Karpas-422 (cell line): ENCODE results near the gene OPCML. TPM values are rescaled to one million over a fixed set of nuclear protein-coding genes. Genes with fewer than 3 reads are reported as not detected.

Experiments used
- DNase-seq: peaks from one replicate; pipeline ENCODE4 v3.0.0-alpha.2; 2015
- H2AFZ ChIP-seq: fragments of 200-600 bp; sonication (generic); 2 replicates; pipeline ENCODE4 v1.6.1; 2014; ENCODE audit warnings: antibody characterized with exemption, low read length, mixed read lengths
- H3K27ac ChIP-seq: fragments of 200-600 bp; sonication (generic); 2 replicates; pipeline ENCODE4 v1.5.1; 2014; ENCODE audit warnings: mild to moderate bottlenecking, low read length, moderate library complexity
- H3K27me3 ChIP-seq: fragments of 200-600 bp; sonication (generic); 2 replicates; pipeline ENCODE4 v1.6.1; 2014; ENCODE audit warnings: low read length, mixed read lengths
- H3K36me3 ChIP-seq: fragments of 200-600 bp; sonication (generic); 2 replicates; pipeline ENCODE4 v1.6.1; 2014; ENCODE audit warnings: low read length, mixed read lengths; ENCODE audit not compliant: insufficient read depth
- H3K4me1 ChIP-seq: fragments of 200-600 bp; sonication (generic); 2 replicates; pipeline ENCODE4 v1.6.1; 2014; ENCODE audit warnings: mild to moderate bottlenecking, low read length, mixed read lengths
- H3K4me2 ChIP-seq: fragments of 200-600 bp; sonication (generic); 2 replicates; pipeline ENCODE4 v1.6.1; 2014; ENCODE audit warnings: low read length, low read depth, mild to moderate bottlenecking; ENCODE audit not compliant: poor library complexity, severe bottlenecking
- H3K4me3 ChIP-seq: fragments of 200-600 bp; sonication (generic); 2 replicates; pipeline ENCODE4 v1.5.1; 2014; ENCODE audit warnings: mild to moderate bottlenecking, antibody characterized with exemption, low read length, mixed read lengths
- H3K79me2 ChIP-seq: fragments of 200-600 bp; sonication (generic); 2 replicates; pipeline ENCODE4 v1.6.1; 2014; ENCODE audit warnings: mild to moderate bottlenecking, low read length, mixed read lengths
- H3K9ac ChIP-seq: fragments of 200-600 bp; sonication (generic); 2 replicates; pipeline ENCODE4 v1.6.0; 2014; ENCODE audit warnings: low read length
- H3K9me2 ChIP-seq: fragments of 200-600 bp; sonication (generic), shearing (Covaris generic); replicated peaks from 2 replicates; pipeline ENCODE4 v1.6.0; 2014; ENCODE audit warnings: mild to moderate bottlenecking, low read length, moderate library complexity; ENCODE audit not compliant: insufficient read depth
- H3K9me3 ChIP-seq: fragments of 300-700, 200-600 bp; sonication (generic); 2 replicates; pipeline ENCODE4 v1.6.1; 2014; ENCODE audit warnings: low read length, mixed read lengths
- H4K20me1 ChIP-seq: fragments of 200-600 bp; sonication (generic); 2 replicates; pipeline ENCODE4 v1.6.1; 2014; ENCODE audit warnings: mild to moderate bottlenecking, antibody characterized with exemption, low read length, low read depth; ENCODE audit not compliant: insufficient read depth
- total RNA-seq: library from RNA; depleted of rRNA; stranded (reverse); fragments of >200 nt; shearing (Covaris generic); gene quantifications from 2 replicates; pipeline ENCODE4 v1.2.3, GENCODE V29; 2014; ENCODE audit warnings: low replicate concordance

OPCML gene
- total RNA-seq, 1 experiment from 2014 or later, result not detected

- peak overlapping the region; percentile 29 for H3K4me2 ChIP-seq
- H3K27ac ChIP-seq, result no peak overlapping the region
- H3K9me2 ChIP-seq, result no peaks in the 10 kb centered on the region
- H2AFZ ChIP-seq, result no peak overlapping the region
- DNase-seq, result peak; percentile 59
- no peaks in the 10 kb centered on the region for H3K79me2 ChIP-seq
- no peak overlapping the region for H3K4me3 ChIP-seq
- H3K36me3 ChIP-seq, result no peaks in the 10 kb centered on the region
- H4K20me1 ChIP-seq, result no peaks in the 10 kb centered on the region
- no peaks in the 10 kb centered on the region for H3K9me3 ChIP-seq
- peaks cover 16% of the 10 kb centered on the region for H3K4me1 ChIP-seq
- H3K9ac ChIP-seq, result no peak overlapping the region
- no peaks in the 10 kb centered on the region for H3K27me3 ChIP-seq
Measured at GRCh38 chr11:133506023-133506422, 26.3 kb downstream of the OPCML start.

GRCh38 chr11:133504906-133505305, 27.4 kb downstream of the OPCML start:
- Histone ChIP-seq H3K4me1 (peaks cover 16% of the 10 kb centered on the region), H3K9ac (no peak overlapping the region), H3K79me2 (no peaks in the 10 kb centered on the region), H3K4me3 (no peak overlapping the region), H3K27me3 (no peaks in the 10 kb centered on the region), H3K9me3 (no peaks in the 10 kb centered on the region), H3K9me2 (no peaks in the 10 kb centered on the region), H3K27ac (no peak overlapping the region), H2AFZ (no peak overlapping the region), H3K36me3 (no peaks in the 10 kb centered on the region), H3K4me2 (no peak overlapping the region), H4K20me1 (no peaks in the 10 kb centered on the region)
- DNase-seq, result no peak

- H3K27me3 ChIP-seq, result no peaks in the 10 kb centered on the region
- no peak overlapping the region for H3K27ac ChIP-seq
- peaks cover 16% of the 10 kb centered on the region for H3K4me1 ChIP-seq
- H3K4me3 ChIP-seq, result no peak overlapping the region
- no peak for DNase-seq
- H3K9me2 ChIP-seq, result no peaks in the 10 kb centered on the region
- H3K9ac ChIP-seq, result no peak overlapping the region
- H3K9me3 ChIP-seq, result no peaks in the 10 kb centered on the region
- no peak overlapping the region for H3K4me2 ChIP-seq
- H2AFZ ChIP-seq, result no peak overlapping the region
- no peaks in the 10 kb centered on the region for H4K20me1 ChIP-seq
- H3K36me3 ChIP-seq, result no peaks in the 10 kb centered on the region
- H3K79me2 ChIP-seq, result no peaks in the 10 kb centered on the region
Measured at GRCh38 chr11:133503776-133504175, 28.5 kb downstream of the OPCML start.

GRCh38 chr11:133503236-133503635, 29.1 kb downstream of the OPCML start:
- H3K9me2 ChIP-seq, result no peaks in the 10 kb centered on the region
- no peaks in the 10 kb centered on the region for H4K20me1 ChIP-seq
- H2AFZ ChIP-seq, result no peak overlapping the region
- H3K4me2 ChIP-seq, result no peak overlapping the region
- no peak overlapping the region for H3K4me3 ChIP-seq
- H3K79me2 ChIP-seq, result no peaks in the 10 kb centered on the region
- peaks cover 16% of the 10 kb centered on the region for H3K4me1 ChIP-seq
- H3K27me3 ChIP-seq, result no peaks in the 10 kb centered on the region
- H3K9me3 ChIP-seq, result no peaks in the 10 kb centered on the region
- no peak overlapping the region for H3K27ac ChIP-seq
- no peaks in the 10 kb centered on the region for H3K36me3 ChIP-seq
- no peak for DNase-seq
- no peak overlapping the region for H3K9ac ChIP-seq

- Histone ChIP-seq H3K9me2 (no peaks in the 10 kb centered on the region), H3K4me1 (peaks cover 16% of the 10 kb centered on the region), H3K4me2 (no peak overlapping the region), H4K20me1 (no peaks in the 10 kb centered on the region), H3K27ac (no peak overlapping the region), H3K4me3 (no peak overlapping the region), H3K9me3 (no peaks in the 10 kb centered on the region), H3K79me2 (no peaks in the 10 kb centered on the region), H3K36me3 (no peaks in the 10 kb centered on the region), H2AFZ (no peak overlapping the region), H3K27me3 (no peaks in the 10 kb centered on the region), H3K9ac (no peak overlapping the region)
- no peak for DNase-seq
Measured at GRCh38 chr11:133501643-133502539, 30.4 kb downstream of the OPCML start.

GRCh38 chr11:133500936-133501335, 31.4 kb downstream of the OPCML start:
- H3K9ac ChIP-seq, result no peak overlapping the region
- H3K27ac ChIP-seq, result no peak overlapping the region
- H3K4me2 ChIP-seq, result no peak overlapping the region
- no peak for DNase-seq
- H3K9me2 ChIP-seq, result no peaks in the 10 kb centered on the region
- no peaks in the 10 kb centered on the region for H3K9me3 ChIP-seq
- H3K27me3 ChIP-seq, result no peaks in the 10 kb centered on the region
- H3K79me2 ChIP-seq, result no peaks in the 10 kb centered on the region
- no peaks in the 10 kb centered on the region for H4K20me1 ChIP-seq
- H3K4me3 ChIP-seq, result no peak overlapping the region
- no peak overlapping the region for H2AFZ ChIP-seq
- no peaks in the 10 kb centered on the region for H3K36me3 ChIP-seq
- peaks cover 7% of the 10 kb centered on the region for H3K4me1 ChIP-seq

- Histone ChIP-seq H3K36me3 (no peaks in the 10 kb centered on the region), H3K27ac (no peak overlapping the region), H4K20me1 (no peaks in the 10 kb centered on the region), H3K79me2 (no peaks in the 10 kb centered on the region), H3K4me1 (peaks cover 2% of the 10 kb centered on the region; the same call in 1 of the 2 replicates), H3K27me3 (no peaks in the 10 kb centered on the region), H3K4me3 (no peak overlapping the region), H3K9me2 (no peaks in the 10 kb centered on the region), H2AFZ (no peak overlapping the region), H3K9me3 (no peaks in the 10 kb centered on the region), H3K9ac (no peak overlapping the region), H3K4me2 (no peak overlapping the region)
- no peak for DNase-seq
Measured at GRCh38 chr11:133500435-133500834, 31.9 kb downstream of the OPCML start.

- no peak overlapping the region for H3K27ac ChIP-seq
- H3K36me3 ChIP-seq, result no peaks in the 10 kb centered on the region
- H2AFZ ChIP-seq, result no peak overlapping the region
- no peaks in the 10 kb centered on the region for H3K4me1 ChIP-seq
- no peak for DNase-seq
- H3K9ac ChIP-seq, result no peak overlapping the region
- H3K9me3 ChIP-seq, result no peaks in the 10 kb centered on the region
- H3K27me3 ChIP-seq, result no peaks in the 10 kb centered on the region
- no peaks in the 10 kb centered on the region for H3K9me2 ChIP-seq
- H3K4me2 ChIP-seq, result no peak overlapping the region
- no peaks in the 10 kb centered on the region for H4K20me1 ChIP-seq
- H3K4me3 ChIP-seq, result no peak overlapping the region
- no peaks in the 10 kb centered on the region for H3K79me2 ChIP-seq
Measured at GRCh38 chr11:133498969-133499368, 33.3 kb downstream of the OPCML start.
